BJ (cell line): ENCODE measurements around the gene USP6NL. TPM values are rescaled to one million over a fixed set of nuclear protein-coding genes. Genes with fewer than 3 reads are reported as not detected.

ENCODE experiments used
- CTCF ChIA-PET: fragments of 350-600 bp; formaldehyde crosslinking; extraction: SDS; loops from one replicate; lab custom pipeline; 2021; ENCODE audit warnings: antibody characterized with exemption, inconsistent platforms; lab: Yijun Ruan, JAX
- POLR2A ChIA-PET: fragments of 300-600 bp; sonication (Branson Sonifier 250); formaldehyde crosslinking; extraction: SDS; loops from one replicate; lab custom pipeline; 2021; ENCODE audit warnings: antibody characterized with exemption; lab: Charles Lee
- DNase-seq: peaks from one replicate; pipeline ENCODE4 v3.0.0-alpha.2; 2011; ENCODE audit warnings: low read depth
- H3K27me3 ChIP-seq: 2 replicates; pipeline ENCODE4 v1.6.0; 2011; ENCODE audit warnings: low read length; ENCODE audit not compliant: control insufficient read depth, insufficient read depth
- H3K36me3 ChIP-seq: 2 replicates; pipeline ENCODE4 v1.5.1; 2011; ENCODE audit warnings: low read length; ENCODE audit not compliant: control insufficient read depth, insufficient read depth
- H3K4me3 ChIP-seq: 2 replicates; pipeline ENCODE4 v1.5.1; 2011; ENCODE audit warnings: low read depth, mild to moderate bottlenecking, control low read depth, low read length
- polyA plus RNA-seq: library from polyadenylated mRNA; depleted of rRNA; stranded (reverse); fragments of >200 nt; gene quantifications from 2 replicates; pipeline ENCODE4 v1.2.3, GENCODE V29; 2011
- TF ChIP-seq, protein P1 (sequence below): IDR thresholded peaks from 2 replicates; pipeline ENCODE4 v1.5.1; 2011; ENCODE audit warnings: low read depth, mild to moderate bottlenecking, control low read depth, inconsistent platforms, low read length, moderate library complexity; ENCODE audit not compliant: insufficient read depth

USP6NL gene
- polyA plus RNA-seq, 1 experiment: 7.7 TPM

DNA sequence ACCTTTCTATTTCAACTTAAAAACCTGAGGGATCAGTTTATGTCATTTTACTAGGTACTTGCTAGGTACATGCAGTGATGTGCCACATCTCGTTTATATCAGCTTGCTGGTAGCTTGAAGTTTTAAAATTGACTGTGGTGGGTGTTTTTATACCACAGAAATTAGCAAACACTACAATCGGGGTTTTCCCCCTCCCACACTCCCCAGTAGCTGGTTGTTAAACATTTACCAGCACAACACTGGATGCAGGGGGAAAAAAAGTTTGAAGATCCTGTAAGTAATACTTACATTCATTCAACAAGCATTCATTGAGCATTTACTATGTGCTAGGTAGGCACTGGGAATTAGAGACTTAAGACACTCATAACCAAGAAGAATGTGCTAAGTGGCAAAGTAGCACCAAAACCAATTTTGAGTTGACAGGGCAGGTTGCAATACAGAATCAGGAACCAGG lies 32.6 kb downstream of the USP6NL start:
- Histone ChIP-seq H3K27me3 (no peaks in the 10 kb centered on the region), H3K4me3 (no peak overlapping the region), H3K36me3 (no peaks in the 10 kb centered on the region)
- CTCF ChIA-PET: interaction anchor here (0.8 to 2.5 kb wide), 2 partner anchors 8 to 9 kb away, joined by 4 to 7 read pairs; no protein-coding TSS in a partner anchor
- POLR2A ChIA-PET: no interaction called here
- DNase-seq: no peak
- TF ChIP-seq, protein P1, sequence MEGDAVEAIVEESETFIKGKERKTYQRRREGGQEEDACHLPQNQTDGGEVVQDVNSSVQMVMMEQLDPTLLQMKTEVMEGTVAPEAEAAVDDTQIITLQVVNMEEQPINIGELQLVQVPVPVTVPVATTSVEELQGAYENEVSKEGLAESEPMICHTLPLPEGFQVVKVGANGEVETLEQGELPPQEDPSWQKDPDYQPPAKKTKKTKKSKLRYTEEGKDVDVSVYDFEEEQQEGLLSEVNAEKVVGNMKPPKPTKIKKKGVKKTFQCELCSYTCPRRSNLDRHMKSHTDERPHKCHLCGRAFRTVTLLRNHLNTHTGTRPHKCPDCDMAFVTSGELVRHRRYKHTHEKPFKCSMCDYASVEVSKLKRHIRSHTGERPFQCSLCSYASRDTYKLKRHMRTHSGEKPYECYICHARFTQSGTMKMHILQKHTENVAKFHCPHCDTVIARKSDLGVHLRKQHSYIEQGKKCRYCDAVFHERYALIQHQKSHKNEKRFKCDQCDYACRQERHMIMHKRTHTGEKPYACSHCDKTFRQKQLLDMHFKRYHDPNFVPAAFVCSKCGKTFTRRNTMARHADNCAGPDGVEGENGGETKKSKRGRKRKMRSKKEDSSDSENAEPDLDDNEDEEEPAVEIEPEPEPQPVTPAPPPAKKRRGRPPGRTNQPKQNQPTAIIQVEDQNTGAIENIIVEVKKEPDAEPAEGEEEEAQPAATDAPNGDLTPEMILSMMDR: no peak

DNA sequence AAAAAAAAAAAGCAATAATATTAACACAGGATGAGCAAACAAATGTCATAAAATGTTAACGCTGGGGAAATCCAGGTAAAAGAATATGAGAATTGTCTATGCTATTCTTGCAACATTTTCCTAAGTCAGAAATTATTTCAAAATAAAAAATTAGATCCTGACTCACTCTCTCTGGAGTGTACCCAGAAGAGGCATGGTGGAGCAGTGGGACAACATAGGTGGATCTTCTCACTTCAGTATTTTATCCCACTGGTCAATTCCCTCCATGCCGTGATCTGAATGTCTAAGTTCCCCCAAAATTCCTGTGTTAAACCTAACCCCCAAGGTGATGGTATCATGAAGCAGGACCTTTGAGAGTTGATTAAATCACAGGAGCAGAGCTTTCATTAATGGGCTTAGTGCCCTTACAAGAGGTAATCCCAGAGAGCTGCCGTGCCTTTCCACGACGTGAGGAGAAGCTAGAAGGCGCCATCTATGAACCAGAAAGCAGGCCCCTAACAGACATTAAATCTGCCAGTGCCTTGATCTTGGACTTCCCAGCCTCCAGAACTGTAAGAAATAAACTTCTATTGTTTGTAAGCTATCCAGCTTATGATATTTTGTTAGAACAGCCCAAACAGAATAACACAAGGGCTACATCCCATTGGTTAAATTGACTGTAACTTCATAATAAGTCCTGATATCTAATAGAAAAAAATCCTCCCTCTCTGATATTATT lies 35.2 kb downstream of the USP6NL start:
- H3K36me3 ChIP-seq: no peaks in the 10 kb centered on the region
- no peak overlapping the region for H3K4me3 ChIP-seq
- TF ChIP-seq, protein P1: no peak
- CTCF ChIA-PET: no interaction called here
- DNase-seq: no peak
- POLR2A ChIA-PET: interaction anchor here (0.6 kb wide), 1 partner anchor 82 kb away, joined by 3 read pairs; no protein-coding TSS in a partner anchor
- no peaks in the 10 kb centered on the region for H3K27me3 ChIP-seq

DNA sequence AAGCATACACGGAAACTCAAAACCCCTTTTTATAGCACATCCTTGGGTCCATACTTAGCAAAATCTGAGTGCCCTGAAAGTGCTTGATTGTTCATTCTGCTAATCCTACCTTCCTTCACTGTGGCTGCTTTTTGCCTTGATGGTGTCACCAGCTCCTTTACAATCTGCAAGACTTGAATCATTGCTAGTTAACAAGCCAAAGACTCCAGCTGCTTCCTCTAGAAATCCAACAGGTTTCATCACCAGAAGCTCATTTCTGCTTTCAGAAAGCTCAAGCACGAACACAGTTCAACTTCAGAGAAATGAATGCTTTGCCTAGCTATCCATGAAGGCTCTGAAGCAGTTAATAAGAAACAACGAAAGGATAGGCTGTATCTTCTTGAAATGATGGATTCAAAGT lies 38.0 kb downstream of the USP6NL start:
- TF ChIP-seq, protein P1: no peak
- Histone ChIP-seq H3K36me3 (no peaks in the 10 kb centered on the region), H3K4me3 (no peak overlapping the region), H3K27me3 (no peaks in the 10 kb centered on the region)
- ChIA-PET POLR2A (interaction anchor here (0.5 kb wide), 1 partner anchor 613 kb away, joined by 7 read pairs; no protein-coding TSS in a partner anchor), CTCF (no interaction called here)
- no peak for DNase-seq

DNA sequence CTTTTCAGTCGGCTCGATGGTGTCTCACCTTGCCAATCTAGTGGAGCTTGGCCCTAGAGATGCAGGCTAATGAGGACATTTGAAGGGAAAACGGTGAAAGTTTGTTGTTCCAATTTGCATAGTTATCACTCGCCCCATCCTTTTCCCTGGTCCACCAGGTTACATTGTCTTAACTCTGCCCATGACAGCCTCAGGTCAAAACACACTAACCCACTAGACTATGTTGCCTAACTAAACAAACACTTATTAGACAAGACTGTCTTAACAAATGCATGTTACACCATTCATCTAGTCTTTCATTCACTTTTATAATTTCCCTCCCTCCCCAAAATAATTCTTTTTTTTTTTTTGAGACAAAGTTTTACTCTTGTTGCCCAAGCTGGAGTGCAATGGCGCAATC lies 40.7 kb downstream of the USP6NL start:
- CTCF ChIA-PET: interaction anchor here (2.1 kb wide), 1 partner anchor 8 kb away, joined by 7 read pairs; no protein-coding TSS in a partner anchor
- H3K27me3 ChIP-seq: no peaks in the 10 kb centered on the region

DNA sequence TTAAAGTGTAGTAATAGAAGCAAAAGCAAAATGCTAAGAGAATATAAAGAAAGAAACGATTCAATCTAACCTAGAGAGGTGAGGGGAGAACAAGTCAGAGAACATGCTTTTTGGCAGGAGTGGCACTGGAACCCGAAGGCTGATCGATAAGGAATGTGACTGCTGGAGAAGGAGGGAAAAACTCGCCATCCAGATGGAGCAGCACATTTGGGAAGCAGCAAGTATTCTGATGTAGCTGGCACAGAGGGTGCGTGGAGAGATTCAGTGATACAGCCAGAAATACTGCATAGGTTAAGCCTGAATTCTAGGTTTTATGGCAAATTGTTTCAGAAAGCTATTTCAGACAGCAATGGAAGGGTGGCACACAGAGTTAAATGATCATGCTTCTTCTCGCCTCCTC lies 42.0 kb downstream of the USP6NL start:
- DNase-seq: no peak
- ChIA-PET POLR2A (no interaction called here), CTCF (interaction anchor here (1.0 to 2.1 kb wide), 2 partner anchors 9 to 14 kb away, joined by 3 to 7 read pairs; no protein-coding TSS in a partner anchor)
- no peaks in the 10 kb centered on the region for H3K36me3 ChIP-seq
- no peaks in the 10 kb centered on the region for H3K27me3 ChIP-seq
- no peak overlapping the region for H3K4me3 ChIP-seq
- TF ChIP-seq, protein P1: no peak

More for the DNA sequence above, 40.7 kb downstream of the USP6NL start:
- TF ChIP-seq, protein P1: no peak
- POLR2A ChIA-PET: no interaction called here
- Histone ChIP-seq H3K36me3 (no peaks in the 10 kb centered on the region), H3K4me3 (no peak overlapping the region)
- DNase-seq: no peak
